Measurements from ENCODE around the gene MPG. TPM values are rescaled to one million over a fixed set of nuclear protein-coding genes. Genes with fewer than 3 reads are reported as not detected.

The MPG gene
- total RNA-seq, 4 donors from 2014 or later, result 46.8 to 94.4 (median 70.9) TPM

GRCh38 chr16:75580-76501, 2.2 kb upstream of the MPG start:
- H3K4me1 ChIP-seq, result peaks cover 78% of the 10 kb centered on the region
- H3K4me3 ChIP-seq, result peak overlapping the region; percentile 12
- H3K27me3 ChIP-seq, result no peaks in the 10 kb centered on the region
- peak overlapping the region; percentile 89 for H3K27ac ChIP-seq
- TF ChIP-seq CTCF (IDR thresholded peaks at IDR 0.05), result peak in 1 of 2 donors; percentile 29
- TF ChIP-seq POLR2AphosphoS5 (IDR thresholded peaks at IDR 0.05), result peak in 2 of 3 donors; percentile 4 to 23
- TF ChIP-seq EP300 (IDR thresholded peaks at IDR 0.05), result no peak
- H3K36me3 ChIP-seq, result peaks cover 9% of the 10 kb centered on the region
- peak; percentile 93 to 94 for DNase-seq (ENCODE audit: low spot score in 2 of 2)
- 28% methylated on average over 8 of the region's 11 CpGs for WGBS
- no peaks in the 10 kb centered on the region for H3K9me3 ChIP-seq

- Histone ChIP-seq H3K4me1 (peaks cover 69% of the 10 kb centered on the region), H3K27me3 (no peaks in the 10 kb centered on the region), H3K4me3 (peak overlapping the region; percentile 61), H3K9me3 (no peaks in the 10 kb centered on the region), H3K27ac (peak overlapping the region; percentile 89), H3K36me3 (peaks cover 13% of the 10 kb centered on the region)
- DNase-seq (ENCODE audit: low spot score in 2 of 2), result peak in 1 of 2 donors; percentile 92
- WGBS, result 34% methylated on average over 5 of the region's 13 CpGs
- TF ChIP-seq POLR2A (IDR thresholded peaks at IDR 0.05), result no peak
- TF ChIP-seq CTCF (IDR thresholded peaks at IDR 0.05), result no peak
- TF ChIP-seq POLR2AphosphoS5 (IDR thresholded peaks at IDR 0.05), result no peak
- TF ChIP-seq EP300 (IDR thresholded peaks at IDR 0.05), result no peak
Measured at GRCh38 chr16:76535-77272, 1.3 kb upstream of the MPG start.

- H3K27me3 ChIP-seq, result no peaks in the 10 kb centered on the region
- H3K4me3 ChIP-seq, result peak overlapping the region; percentile 61
- no peak for DNase-seq (ENCODE audit: low spot score in 2 of 2)
- H3K4me1 ChIP-seq, result peaks cover 68% of the 10 kb centered on the region
- no peaks in the 10 kb centered on the region for H3K9me3 ChIP-seq
- peak overlapping the region; percentile 89 for H3K27ac ChIP-seq
- 9% methylated on average over 15 of the region's 31 CpGs for WGBS
- peaks cover 13% of the 10 kb centered on the region for H3K36me3 ChIP-seq
- TF ChIP-seq POLR2A (IDR thresholded peaks at IDR 0.05), result no peak
- no peak for TF ChIP-seq CTCF (IDR thresholded peaks at IDR 0.05)
- no peak for TF ChIP-seq POLR2AphosphoS5 (IDR thresholded peaks at IDR 0.05)
- no peak for TF ChIP-seq EP300 (IDR thresholded peaks at IDR 0.05)
Measured at GRCh38 chr16:77273-77806, 685 bp upstream of the MPG start.

- TF ChIP-seq EP300 (IDR thresholded peaks at IDR 0.05) (no peak), POLR2AphosphoS5 (IDR thresholded peaks at IDR 0.05) (no peak), CTCF (IDR thresholded peaks at IDR 0.05) (no peak), POLR2A (IDR thresholded peaks at IDR 0.05) (no peak)
- Histone ChIP-seq H3K27me3 (no peaks in the 10 kb centered on the region), H3K9me3 (no peaks in the 10 kb centered on the region), H3K4me1 (peaks cover 57% of the 10 kb centered on the region), H3K27ac (peak overlapping the region; percentile 89), H3K4me3 (peak overlapping the region; percentile 61), H3K36me3 (peaks cover 23% of the 10 kb centered on the region)
- 3% methylated on average over 8 of the region's 36 CpGs for WGBS
- DNase-seq (ENCODE audit: low spot score in 2 of 2), result no peak
Measured at GRCh38 chr16:78444-79150, 572 bp downstream of the MPG start.
